HG03135 (cell line): Measurements from ENCODE around the gene DCXR.

Source experiments
- ATAC-seq: cut with Tn5 transposase; IDR thresholded peaks from one replicate; pipeline ENCODE4 v1.9.1; 2021; ENCODE audit warnings: mild to moderate bottlenecking, moderate library complexity; ENCODE audit not compliant: unreplicated experiment

Gene DCXR

GRCh38 chr17:82024859-82025258, 12.6 kb downstream of the DCXR start:
- ATAC-seq: no peak

GRCh38 chr17:82023447-82024241, 13.9 kb downstream of the DCXR start:
- ATAC-seq: peak; percentile 0

GRCh38 chr17:82022981-82023446, 14.5 kb downstream of the DCXR start, which contains the start of gene LRRC45:
Gene LRRC45 (plus strand): TSS chr17:82023305. CDS start chr17:82023644, 339 bp downstream.
- ATAC-seq: peak; percentile 82

DNA sequence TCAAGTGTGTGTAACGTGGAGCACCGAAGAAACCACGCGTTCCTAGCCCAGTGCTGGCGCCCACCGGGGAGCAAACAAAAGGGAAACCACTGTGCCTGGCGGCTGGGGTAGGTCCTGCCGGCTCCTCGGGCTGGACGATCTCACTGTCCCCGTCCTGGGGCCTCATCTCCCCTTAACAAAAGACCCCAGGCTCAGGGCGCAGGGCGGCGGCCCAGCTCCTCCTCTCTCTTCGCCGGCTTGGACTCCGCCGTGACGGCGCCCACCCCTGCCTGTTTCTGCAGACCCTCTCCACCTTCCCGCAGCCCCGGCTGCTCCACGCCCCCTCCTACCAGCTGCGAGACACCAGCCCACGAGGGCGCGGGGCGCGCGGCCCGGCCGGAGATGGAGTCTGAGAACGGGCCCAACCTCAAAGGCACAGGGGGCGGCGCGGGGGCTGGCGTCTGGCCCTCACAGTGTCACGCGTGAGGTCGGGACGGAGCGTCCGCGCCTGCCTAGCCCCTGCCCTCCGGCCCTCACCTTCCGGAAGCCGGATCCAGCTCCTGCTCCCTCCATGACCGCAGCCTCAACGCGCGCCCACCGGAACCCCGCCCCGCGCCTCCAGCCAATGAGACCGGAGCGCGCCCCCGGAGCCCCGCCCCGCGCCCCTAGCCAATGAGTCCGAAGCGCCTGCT, 15.1 kb downstream of the DCXR start, which contains the start of gene CENPX:
CENPX (minus strand) TSS at position 569 of the 671 bp plus-strand sequence; CDS start at position 552, 17 bp downstream.
- ATAC-seq: peak; percentile 1

DNA sequence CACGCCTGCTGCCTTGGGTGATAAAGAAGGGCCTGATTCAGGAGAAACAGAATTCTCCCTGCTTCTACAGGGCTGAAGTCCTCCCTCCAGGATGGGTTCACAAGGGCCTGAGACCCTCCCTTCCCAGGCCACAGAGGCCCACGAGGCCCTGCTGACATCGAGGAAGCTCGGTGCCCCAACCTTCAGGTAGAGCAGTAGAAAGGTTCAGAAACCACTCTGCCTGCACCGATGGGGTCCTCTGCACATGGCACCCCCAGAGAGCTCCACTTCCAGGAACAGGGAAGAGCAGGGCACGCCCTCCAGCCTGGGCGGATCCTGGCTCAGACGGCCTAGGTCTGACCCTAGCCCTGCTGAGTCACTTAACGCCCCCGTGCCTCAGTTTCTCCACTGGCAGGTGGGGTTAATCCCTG, 15.6 kb downstream of the DCXR start:
- peak; percentile 0 for ATAC-seq

GRCh38 chr17:82021107-82021899, 16.2 kb downstream of the DCXR start:
- no peak for ATAC-seq

DNA sequence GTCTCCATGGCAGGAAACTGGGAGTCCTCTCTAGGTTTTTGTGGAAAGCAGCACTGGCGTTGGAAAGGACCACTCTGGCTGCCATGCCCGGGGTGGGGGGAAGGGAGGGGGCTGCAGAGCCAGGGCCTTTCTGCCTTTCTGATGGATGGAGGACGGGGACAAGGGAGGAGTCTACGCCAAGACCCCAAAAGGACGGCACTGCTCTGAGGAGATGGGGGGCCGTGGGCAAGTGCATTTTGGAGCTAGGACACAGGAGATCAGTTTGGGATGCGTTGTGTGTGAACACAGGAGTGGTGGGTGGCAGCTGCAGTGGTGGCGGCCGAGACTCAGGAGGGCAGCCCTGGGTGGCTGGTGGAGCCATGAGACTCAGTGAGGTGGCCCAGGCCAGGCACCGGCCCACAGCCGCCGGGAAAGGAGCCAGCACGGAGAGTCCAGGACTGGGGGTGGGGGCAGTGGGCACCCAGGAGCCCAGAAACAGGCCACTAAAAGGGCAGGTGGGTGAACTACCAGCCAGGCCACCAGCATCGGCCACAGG, 16.9 kb downstream of the DCXR start:
- ATAC-seq: no peak

GRCh38 chr17:82019690-82020571, 17.6 kb downstream of the DCXR start:
- no peak for ATAC-seq

DNA sequence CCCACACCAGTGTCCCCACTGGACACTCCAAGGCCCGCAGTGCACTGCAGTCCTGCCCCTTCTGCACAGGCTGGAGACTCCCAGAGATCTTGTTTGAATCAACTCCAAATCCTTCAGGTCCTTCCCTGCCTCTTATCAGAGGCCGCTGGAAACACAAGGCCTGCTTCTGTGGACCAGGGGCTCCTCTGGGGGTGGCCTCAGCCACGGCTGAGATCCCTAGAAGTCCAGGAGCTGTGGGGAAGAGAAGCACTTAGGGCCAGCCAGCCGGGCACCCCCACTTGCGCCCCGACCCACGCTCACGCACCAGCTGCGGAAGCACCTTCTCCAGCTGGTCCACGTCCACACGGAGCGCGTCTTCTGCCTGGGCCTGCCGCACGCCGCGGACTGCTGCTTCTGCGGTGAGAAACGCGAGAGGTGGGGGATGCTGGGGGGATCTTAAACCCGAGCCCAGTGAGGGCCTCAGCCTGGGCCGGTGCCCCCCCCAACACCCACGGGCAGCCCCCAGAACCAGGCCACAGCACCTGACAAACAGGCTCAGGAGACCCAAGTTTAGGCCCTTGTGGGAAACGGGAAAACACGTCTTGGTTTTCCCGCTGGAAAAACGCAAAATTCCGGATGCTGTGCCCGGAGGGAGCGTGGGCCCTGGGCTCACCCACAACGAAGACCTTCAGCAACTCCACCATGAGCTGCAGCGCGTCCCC, 18.4 kb downstream of the DCXR start:
- ATAC-seq: no peak

DNA sequence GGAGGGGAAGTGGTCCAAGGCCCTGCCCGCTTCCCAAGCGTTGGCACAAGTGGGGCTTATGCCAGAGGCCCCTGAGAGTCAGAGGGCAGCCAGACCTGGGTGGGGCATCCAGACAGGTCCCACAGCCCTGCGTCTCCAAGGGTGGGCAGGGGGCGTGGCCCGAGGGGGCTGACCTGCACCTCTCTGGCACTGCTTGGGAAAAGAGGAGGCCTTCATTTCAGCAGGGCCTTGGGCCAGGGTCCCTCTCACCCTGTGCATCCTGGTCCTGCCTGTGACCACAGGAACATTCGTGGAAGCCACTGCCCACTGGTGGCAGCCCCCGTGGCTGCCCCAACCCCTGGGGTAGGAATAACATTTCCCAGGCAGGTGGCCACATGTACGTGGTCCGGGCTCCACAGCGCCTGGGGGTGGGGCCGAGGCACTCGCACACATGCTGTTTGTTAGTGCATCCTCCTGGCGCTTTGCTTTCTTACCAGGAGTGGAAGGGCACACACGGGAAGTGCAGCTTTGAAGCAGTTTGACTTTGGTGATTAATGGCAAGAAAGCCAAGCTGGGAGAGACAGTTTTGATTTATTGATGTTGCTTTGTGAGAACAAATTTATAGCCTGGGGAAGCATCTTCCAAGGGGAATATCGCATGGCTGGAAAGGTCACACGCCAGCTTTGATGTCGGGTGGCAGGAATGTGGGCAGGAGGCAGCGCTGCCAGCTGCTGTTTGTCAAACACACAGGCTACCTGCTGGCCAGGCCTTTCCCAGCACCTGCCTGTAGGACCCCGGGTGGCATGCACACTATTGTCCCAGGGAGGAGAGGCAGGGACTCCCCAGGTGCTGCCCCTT, 19.1 kb downstream of the DCXR start:
- no peak for ATAC-seq

GRCh38 chr17:82017612-82018151, 19.8 kb downstream of the DCXR start:
- ATAC-seq: no peak

DNA sequence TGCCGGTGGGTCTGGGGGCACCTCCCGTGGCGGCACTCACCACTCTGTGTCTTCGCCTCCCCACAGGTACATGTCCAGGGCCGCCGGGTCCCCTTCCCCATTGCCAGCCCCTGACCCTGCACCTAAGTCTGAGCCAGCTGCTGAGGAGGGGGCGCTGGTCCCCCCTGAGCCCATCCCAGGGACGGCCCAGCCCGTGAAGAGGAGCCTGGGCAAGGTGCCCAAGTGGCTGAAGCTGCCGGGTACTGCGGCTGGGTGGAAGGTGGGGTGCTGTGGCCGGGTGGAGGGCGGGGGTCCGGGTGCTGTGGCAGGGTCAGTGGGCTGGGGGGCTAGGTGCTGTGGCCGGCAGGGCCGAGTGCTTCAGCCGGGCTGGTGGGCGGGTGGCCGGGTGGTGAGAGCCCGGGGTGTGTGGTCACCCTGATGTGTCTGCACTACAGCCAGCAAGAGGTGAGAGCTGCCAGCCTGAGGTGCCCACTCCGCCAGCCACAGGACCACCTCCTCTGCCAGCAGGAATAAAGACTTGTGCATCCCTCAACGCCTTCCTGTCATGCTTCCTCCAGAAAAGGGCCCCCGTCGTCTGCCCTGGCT, 20.5 kb downstream of the DCXR start:
- ATAC-seq: no peak

- no peak for ATAC-seq
Observed at GRCh38 chr17:82016061-82016874, 21.2 kb downstream of the DCXR start.

GRCh38 chr17:82015311-82015971, 22.1 kb downstream of the DCXR start:
- no peak for ATAC-seq

DNA sequence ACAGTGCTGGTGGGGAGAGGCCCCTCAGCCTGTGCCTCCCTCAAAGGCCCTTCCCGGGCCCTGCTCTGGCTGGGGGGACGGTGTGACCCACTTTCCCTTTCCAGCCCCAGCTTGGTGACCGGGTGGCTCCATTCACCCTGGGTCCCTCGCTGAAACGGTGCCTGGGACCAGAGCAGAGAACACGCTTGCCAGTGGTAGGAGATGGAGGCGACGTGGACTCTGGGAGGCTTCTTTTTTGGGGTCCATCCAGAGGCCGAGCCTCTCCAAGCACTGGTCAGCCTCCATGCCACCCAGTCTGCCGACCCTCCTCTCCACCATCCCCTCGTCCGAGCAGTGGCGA, 22.6 kb downstream of the DCXR start:
- no peak for ATAC-seq

DNA sequence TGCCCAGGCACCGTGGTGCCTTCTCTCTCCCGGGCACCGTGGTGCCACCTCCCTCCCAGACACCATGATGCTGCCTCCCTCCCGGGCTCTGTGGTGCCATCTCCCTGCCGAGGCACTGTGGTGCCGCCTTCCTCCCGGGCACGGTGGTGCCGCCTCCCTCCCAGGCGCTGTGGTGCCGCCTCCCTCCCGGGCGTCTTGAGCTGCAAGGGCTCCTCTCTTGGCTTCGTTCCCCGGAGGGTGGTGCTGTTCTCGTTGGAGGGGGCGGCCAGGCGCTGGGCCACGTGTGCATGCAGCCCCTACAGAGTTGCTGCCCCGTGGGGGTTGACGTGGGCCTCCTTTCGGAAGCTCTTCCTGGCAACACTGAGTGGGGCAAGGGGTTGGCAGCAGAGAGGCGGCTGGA, 23.1 kb downstream of the DCXR start:
- no peak for ATAC-seq
